Measurements from ENCODE around the gene RANBP3. TPM values are rescaled to one million over a fixed set of nuclear protein-coding genes. Genes with fewer than 3 reads are reported as not detected.

The RANBP3 gene
- total and polyA plus RNA-seq, 12 donors = 55.0 to 179 (median 81.1) TPM

DNA sequence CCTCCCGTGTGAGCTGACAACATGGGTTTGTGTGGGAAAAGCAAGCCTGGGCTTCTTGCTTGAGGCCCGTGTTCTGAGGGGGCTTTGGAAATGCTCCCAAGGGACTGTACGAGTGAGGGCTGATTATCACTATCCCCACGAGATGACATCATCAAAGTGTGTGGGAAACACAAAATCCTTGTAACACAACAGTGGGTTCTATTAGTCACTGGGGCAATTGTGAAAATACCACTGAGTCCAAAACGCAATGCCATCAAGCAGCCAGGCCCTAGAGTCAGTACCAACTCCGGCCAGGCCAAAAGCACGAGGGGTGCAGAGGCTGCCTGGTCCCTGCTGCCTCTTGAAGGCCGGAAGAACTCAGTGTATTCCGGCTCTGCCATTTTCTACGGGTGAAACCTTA, 34.3 kb downstream of the RANBP3 start:
- Histone ChIP-seq H3K4me1 (replicated peaks in 1 of 2) (peaks cover 0 to 36% of the 10 kb centered on the region in 2 donors), H3K27me3 (no peaks in the 10 kb centered on the region), H3K36me3 (replicated peaks in 1 of 2) (peaks cover 0 to 25% of the 10 kb centered on the region in 2 donors), H3K9me3 (replicated peaks in 1 of 3) (no peaks in the 10 kb centered on the region), H3K27ac (peak overlapping the region in 2 of 5 donors; percentile 3 to 33), H3K4me3 (no peak overlapping the region)
- no peak for TF ChIP-seq POLR2A (IDR thresholded peaks at IDR 0.05)
- TF ChIP-seq, protein P1, sequence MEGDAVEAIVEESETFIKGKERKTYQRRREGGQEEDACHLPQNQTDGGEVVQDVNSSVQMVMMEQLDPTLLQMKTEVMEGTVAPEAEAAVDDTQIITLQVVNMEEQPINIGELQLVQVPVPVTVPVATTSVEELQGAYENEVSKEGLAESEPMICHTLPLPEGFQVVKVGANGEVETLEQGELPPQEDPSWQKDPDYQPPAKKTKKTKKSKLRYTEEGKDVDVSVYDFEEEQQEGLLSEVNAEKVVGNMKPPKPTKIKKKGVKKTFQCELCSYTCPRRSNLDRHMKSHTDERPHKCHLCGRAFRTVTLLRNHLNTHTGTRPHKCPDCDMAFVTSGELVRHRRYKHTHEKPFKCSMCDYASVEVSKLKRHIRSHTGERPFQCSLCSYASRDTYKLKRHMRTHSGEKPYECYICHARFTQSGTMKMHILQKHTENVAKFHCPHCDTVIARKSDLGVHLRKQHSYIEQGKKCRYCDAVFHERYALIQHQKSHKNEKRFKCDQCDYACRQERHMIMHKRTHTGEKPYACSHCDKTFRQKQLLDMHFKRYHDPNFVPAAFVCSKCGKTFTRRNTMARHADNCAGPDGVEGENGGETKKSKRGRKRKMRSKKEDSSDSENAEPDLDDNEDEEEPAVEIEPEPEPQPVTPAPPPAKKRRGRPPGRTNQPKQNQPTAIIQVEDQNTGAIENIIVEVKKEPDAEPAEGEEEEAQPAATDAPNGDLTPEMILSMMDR (IDR thresholded peaks at IDR 0.05) = no peak
- DNase-seq = no peak
- intact Hi-C loops (cut with DNase I) = no loop called here
- WGBS, 4 donors = 54 to 75% (median 66%) methylated on average over 6 to 10 of the region's 10 CpGs

DNA sequence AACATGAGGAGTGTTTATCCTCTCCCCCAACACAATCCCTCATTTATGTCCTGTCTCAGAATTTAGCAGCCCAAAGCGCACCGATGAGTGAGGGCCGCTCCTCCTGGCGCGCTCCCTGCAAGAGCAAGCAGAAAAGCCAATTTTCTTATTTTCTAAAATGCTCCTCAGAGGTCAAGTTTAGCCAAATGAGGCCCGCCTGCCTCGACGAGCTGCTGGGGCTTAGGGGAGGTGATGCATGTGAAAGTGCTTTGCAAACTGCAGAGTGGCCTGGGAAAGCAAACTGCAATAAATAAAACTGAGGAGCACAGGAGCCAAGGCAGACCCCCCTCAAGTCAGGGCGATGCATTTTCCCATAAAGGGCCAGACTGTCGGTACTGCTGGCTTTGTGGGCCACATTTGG, 34.9 kb downstream of the RANBP3 start:
- TF ChIP-seq POLR2A (IDR thresholded peaks at IDR 0.05) = no peak
- TF ChIP-seq, protein P1 (IDR thresholded peaks at IDR 0.05) = no peak
- Histone ChIP-seq H3K9me3 (replicated peaks in 1 of 3) (no peaks in the 10 kb centered on the region), H3K36me3 (replicated peaks in 1 of 2) (peaks cover 0 to 25% of the 10 kb centered on the region in 2 donors), H3K27me3 (no peaks in the 10 kb centered on the region), H3K4me1 (replicated peaks in 1 of 2) (peaks cover 0 to 31% of the 10 kb centered on the region in 2 donors), H3K4me3 (no peak overlapping the region), H3K27ac (peak overlapping the region in 1 of 5 donors; percentile 3)
- WGBS, 4 donors = 66 to 84% (median 74%) methylated on average over 10 of the region's 10 CpGs
- intact Hi-C loops (cut with DNase I) = no loop called here
- DNase-seq = no peak

DNA sequence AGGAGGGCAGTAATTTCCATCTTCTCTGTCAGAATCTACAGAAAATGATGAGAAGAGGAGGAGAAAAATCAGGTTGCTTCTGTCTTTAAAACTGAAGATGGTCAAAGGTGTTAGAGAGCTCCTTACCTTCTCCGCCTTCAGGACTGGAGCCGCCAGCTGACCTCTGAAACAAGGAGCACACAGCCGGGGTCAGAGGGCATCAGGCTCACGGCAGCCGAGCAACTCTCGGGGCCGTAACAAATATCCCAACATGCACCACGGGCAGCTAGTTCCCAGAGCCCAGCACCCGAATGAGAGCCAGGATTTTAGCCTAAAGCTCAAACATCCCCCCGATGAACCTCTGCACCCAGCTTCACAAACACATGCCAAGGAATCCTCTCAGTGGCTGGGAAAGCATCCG, 36.3 kb downstream of the RANBP3 start:
- intact Hi-C loops (cut with DNase I) = no loop called here
- DNase-seq = no peak
- TF ChIP-seq, protein P1 (IDR thresholded peaks at IDR 0.05) = no peak
- no peak for TF ChIP-seq POLR2A (IDR thresholded peaks at IDR 0.05)
- 75 to 97% (median 80%) methylated on average over 7 to 11 of the region's 11 CpGs for WGBS, 4 donors
- no peaks in the 10 kb centered on the region for H3K27me3 ChIP-seq
- H3K4me3 ChIP-seq = no peak overlapping the region
- peaks cover 0 to 28% of the 10 kb centered on the region in 2 donors for H3K36me3 ChIP-seq (replicated peaks in 1 of 2)
- no peaks in the 10 kb centered on the region for H3K9me3 ChIP-seq (replicated peaks in 1 of 3)
- peaks cover 0 to 17% of the 10 kb centered on the region in 2 donors for H3K4me1 ChIP-seq (replicated peaks in 1 of 2)
- H3K27ac ChIP-seq = peak overlapping the region in 1 of 5 donors; percentile 11

DNA sequence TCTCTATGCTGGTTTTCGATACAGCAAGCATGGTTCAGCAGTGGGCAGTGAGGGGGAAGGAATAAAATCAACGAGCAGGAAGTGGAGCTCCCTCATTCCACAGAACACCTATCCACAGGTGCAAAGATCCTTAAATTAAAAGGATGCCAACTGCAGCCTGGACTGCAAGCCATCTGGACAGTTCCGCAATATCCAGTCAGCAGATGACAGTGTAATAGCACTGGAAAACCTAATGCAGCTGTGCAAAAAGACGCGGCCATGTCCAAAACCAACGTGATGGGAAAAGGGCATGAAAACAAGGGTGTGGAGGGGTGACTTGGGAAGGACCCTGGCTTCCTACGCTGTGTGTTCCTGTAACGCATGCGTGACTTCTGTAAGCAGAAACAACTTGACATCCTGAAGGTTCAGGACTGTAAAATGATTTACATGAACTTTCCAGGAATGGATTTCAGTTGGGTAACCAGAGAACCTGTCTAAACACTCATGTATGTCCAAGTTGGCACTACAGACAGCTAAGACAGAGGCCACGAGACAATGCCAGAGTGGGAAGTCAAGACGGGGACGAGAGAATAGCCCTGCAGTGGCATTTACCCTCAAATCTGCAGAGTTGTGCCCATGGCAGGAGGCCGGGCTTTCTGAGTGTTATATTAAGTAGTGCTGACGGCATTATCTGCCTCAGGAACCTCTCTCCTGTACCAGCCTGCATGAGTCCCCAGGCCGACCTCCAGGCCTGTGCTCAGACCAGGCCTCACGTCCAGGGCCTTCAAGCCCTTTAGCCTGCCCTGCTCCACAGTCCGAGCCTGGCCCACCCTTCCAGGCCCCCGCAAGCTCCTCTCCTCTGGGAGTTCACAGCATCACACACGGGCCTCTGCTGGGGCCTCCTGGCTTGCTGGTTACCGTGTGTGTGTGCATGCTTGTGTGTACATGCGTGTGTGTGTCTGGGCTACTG, 37.4 kb downstream of the RANBP3 start:
- Histone ChIP-seq H3K9me3 (replicated peaks in 1 of 3) (no peaks in the 10 kb centered on the region), H3K36me3 (replicated peaks in 1 of 2) (peaks cover 0 to 28% of the 10 kb centered on the region in 2 donors), H3K27ac (no peak overlapping the region), H3K27me3 (no peaks in the 10 kb centered on the region), H3K4me1 (replicated peaks in 1 of 2) (peaks cover 0 to 15% of the 10 kb centered on the region in 2 donors), H3K4me3 (no peak overlapping the region)
- TF ChIP-seq, protein P1 (IDR thresholded peaks at IDR 0.05) = no peak
- no peak for TF ChIP-seq POLR2A (IDR thresholded peaks at IDR 0.05)
- DNase-seq = no peak
- intact Hi-C loops (cut with DNase I) = no loop called here
- 87 to 93% (median 90%) methylated on average over 13 to 21 of the region's 21 CpGs for WGBS, 4 donors

Measured in adrenal gland (tissue), 12 donors.